ENCODE measurements around the gene SNX13. TPM values are rescaled to one million over a fixed set of nuclear protein-coding genes. Genes with fewer than 3 reads are reported as not detected.
"Not testable (repeated sequence)": the region's sequence is repeated elsewhere in the genome, so short reads cannot be mapped to it uniquely, and the experiment has no call there.

SNX13 gene
- total RNA-seq, 4 donors from 2014 or later: 45.7 to 78.8 (median 67.3) TPM

DNA sequence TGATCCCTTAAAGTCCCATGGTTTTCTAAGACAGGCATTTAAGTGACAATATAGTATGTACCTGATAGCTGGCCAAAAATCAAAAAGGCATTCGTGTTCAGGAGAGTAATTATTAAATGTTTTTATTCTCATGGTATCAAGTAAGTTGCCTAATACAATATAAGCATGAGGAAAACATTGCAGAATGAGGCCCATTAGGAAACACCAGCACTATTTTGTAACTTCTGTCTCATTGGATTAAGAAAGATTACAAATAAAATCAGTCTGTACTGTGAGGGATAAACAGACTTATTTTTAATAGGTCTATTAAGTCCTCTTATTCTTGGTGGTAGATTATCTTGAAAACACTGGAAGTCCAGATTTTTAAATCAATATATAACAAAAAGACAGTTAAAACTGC, 110.1 kb downstream of the SNX13 start:
- DNase-seq (ENCODE audit: low spot score in 2 of 2): no peak
- intact Hi-C loops (cut with DNase I; ENCODE audit: low total_unique reads): no loop called here
- TF ChIP-seq POLR2A (IDR thresholded peaks at IDR 0.05): no peak
- TF ChIP-seq, protein P1, sequence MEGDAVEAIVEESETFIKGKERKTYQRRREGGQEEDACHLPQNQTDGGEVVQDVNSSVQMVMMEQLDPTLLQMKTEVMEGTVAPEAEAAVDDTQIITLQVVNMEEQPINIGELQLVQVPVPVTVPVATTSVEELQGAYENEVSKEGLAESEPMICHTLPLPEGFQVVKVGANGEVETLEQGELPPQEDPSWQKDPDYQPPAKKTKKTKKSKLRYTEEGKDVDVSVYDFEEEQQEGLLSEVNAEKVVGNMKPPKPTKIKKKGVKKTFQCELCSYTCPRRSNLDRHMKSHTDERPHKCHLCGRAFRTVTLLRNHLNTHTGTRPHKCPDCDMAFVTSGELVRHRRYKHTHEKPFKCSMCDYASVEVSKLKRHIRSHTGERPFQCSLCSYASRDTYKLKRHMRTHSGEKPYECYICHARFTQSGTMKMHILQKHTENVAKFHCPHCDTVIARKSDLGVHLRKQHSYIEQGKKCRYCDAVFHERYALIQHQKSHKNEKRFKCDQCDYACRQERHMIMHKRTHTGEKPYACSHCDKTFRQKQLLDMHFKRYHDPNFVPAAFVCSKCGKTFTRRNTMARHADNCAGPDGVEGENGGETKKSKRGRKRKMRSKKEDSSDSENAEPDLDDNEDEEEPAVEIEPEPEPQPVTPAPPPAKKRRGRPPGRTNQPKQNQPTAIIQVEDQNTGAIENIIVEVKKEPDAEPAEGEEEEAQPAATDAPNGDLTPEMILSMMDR (IDR thresholded peaks at IDR 0.05): no peak
- 76 to 77% methylated on average over 1 of the region's 1 CpG for WGBS, 2 donors
- H3K4me3 ChIP-seq (ENCODE audit: low read depth, poor library complexity, severe bottlenecking): no peak overlapping the region

DNA sequence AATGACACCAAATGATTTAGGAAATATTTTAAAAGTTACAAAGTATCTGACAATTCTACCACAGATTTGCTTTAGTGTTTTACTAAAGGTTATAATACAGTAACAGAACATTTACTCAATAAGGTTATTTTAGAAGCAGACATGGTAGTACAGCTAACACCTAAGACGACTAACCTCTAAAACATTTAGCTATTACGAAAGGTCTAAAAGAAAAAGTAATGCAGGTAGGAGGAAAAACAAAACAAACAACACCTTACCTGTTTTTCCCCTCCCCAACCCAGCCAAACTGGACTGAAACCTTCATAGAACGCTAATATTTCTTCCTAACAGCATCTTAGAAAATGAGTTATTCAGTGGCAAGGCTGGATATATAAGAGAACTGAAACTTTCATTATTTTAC, 111.3 kb downstream of the SNX13 start:
- no peak for DNase-seq (ENCODE audit: low spot score in 2 of 2)
- intact Hi-C loops (cut with DNase I; ENCODE audit: low total_unique reads): no loop called here
- 91 to 93% methylated on average over 3 of the region's 3 CpGs for WGBS, 2 donors
- TF ChIP-seq, protein P1 (IDR thresholded peaks at IDR 0.05): no peak
- no peak for TF ChIP-seq POLR2A (IDR thresholded peaks at IDR 0.05)
- H3K4me3 ChIP-seq (ENCODE audit: low read depth, poor library complexity, severe bottlenecking): no peak overlapping the region

DNA sequence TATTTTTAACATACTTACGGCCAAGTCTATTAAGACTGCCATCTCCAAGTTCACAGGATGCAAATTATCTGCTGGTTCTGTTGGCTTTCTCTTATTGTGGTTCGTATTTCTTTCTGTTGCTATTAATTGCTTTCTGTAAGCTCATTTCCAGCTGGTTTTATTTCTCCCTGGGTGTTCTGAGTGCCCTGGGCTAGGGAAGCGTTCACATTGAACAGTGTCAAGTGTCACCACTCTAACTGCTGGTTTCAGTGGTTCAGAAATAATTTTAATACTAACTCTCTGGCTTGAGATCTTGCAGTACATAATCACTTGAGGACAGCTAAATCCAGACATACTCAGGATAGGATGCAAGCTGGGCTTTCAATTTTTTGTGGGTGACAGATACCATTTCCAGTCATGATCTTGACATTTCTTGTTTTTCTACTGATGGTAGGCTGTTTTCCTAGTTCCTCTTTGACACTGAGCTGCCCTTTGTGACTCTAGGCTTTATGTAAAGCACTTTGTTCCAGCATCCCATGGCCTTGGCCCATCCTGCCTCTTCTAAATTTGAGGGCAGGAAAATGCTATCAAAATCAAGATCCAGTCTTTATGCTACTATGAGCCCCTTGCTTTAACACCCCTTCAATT, 117.6 kb downstream of the SNX13 start:
- H3K4me3 ChIP-seq (ENCODE audit: low read depth, poor library complexity, severe bottlenecking): no peak overlapping the region
- 76 to 86% methylated on average over 3 of the region's 3 CpGs for WGBS, 2 donors
- intact Hi-C loops (cut with DNase I; ENCODE audit: low total_unique reads): no loop called here
- DNase-seq (ENCODE audit: low spot score in 2 of 2): no peak
- TF ChIP-seq, protein P1 (IDR thresholded peaks at IDR 0.05): no peak
- TF ChIP-seq POLR2A (IDR thresholded peaks at IDR 0.05): no peak

DNA sequence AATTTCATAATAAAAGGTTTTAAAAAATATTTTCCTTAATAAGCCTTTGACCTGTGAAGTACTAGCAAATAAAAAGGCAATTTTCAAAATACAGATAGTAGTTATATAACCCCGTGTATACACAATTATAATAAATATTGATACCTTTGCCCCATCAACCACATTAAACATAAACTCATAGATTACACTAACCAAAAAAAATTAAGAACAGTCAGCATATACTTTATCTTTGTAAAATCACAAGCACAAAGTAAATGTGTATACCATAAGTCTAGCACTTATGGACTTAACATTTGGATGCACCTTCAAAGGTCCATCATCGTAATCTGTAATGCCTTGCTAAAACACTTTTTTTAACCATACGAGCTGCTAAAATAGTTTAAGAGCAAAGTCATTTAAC, 123.4 kb downstream of the SNX13 start:
- intact Hi-C loops (cut with DNase I; ENCODE audit: low total_unique reads): no loop called here
- no peak overlapping the region for H3K4me3 ChIP-seq (ENCODE audit: low read depth, poor library complexity, severe bottlenecking)
- 87 to 92% methylated on average over 3 of the region's 3 CpGs for WGBS, 2 donors
- TF ChIP-seq, protein P1 (IDR thresholded peaks at IDR 0.05): no peak
- no peak for TF ChIP-seq POLR2A (IDR thresholded peaks at IDR 0.05)
- no peak for DNase-seq (ENCODE audit: low spot score in 2 of 2)

DNA sequence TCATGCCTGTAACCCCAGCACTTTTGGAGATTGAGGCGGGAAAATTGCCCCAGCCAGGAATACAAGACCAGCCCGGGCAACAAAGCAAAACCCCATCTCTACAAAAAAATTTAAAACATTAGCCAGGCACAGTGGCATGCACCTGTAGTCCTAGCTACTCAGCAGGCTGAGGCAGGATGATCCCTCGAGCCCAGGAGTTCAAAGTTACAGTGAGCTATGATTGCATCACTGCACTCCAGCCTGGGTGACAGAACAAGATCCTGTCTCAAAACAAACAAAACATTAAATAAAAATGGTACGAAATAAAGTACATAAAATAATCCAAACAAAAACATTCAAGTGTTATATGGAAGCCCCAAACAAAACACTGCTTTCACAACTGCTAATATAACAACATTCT, 125.0 kb downstream of the SNX13 start:
- WGBS, 2 donors: 75 to 83% methylated on average over 4 of the region's 4 CpGs
- no peak for TF ChIP-seq POLR2A (IDR thresholded peaks at IDR 0.05)
- H3K4me3 ChIP-seq (ENCODE audit: low read depth, poor library complexity, severe bottlenecking): no peak overlapping the region
- no peak for DNase-seq (ENCODE audit: low spot score in 2 of 2)
- intact Hi-C loops (cut with DNase I; ENCODE audit: low total_unique reads): no loop called here

DNA sequence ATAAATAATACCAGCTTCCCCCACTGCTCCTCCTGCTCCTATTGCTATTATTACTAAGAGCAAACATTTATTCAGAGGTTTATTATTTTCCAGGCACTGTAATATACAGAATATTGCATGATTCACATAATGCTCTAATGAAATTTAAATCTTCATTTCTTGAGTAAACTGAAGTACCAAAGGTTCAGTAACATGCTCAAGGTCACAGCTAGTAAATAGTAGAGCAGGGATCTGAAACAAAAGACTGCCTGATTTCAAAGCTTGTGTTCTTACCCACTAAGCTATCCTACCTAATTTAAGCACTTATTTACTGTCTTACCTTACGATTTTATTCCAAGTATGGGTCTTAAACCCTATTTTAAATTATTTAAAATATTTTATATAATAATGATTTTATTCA, 126.2 kb downstream of the SNX13 start:
- DNase-seq (ENCODE audit: low spot score in 2 of 2): no peak
- TF ChIP-seq, protein P1 (IDR thresholded peaks at IDR 0.05): no peak
- TF ChIP-seq POLR2A (IDR thresholded peaks at IDR 0.05): no peak
- intact Hi-C loops (cut with DNase I; ENCODE audit: low total_unique reads): no loop called here
- WGBS, 2 donors: 93 to 98% methylated on average over 1 of the region's 1 CpG
- no peak overlapping the region for H3K4me3 ChIP-seq (ENCODE audit: low read depth, poor library complexity, severe bottlenecking)

DNA sequence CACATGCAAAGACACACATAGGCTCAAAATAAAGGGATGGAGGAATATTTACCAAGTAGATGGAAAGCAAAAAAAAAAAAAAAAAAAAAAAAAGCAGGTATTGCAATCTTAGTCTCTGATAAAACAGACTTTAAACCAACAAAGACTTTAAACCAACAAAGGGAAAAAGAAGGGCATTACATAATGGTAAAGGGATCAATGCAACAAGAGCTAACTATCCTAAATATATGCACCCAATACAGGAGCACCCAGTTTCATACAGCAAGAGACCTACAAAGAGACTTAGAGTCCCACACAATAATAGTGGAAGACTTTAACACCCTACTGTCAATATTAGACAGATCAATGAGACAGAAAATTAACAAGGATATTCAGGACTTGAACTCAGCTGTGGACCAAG, 131.1 kb downstream of the SNX13 start:
- intact Hi-C loops (cut with DNase I; ENCODE audit: low total_unique reads); DNase-seq (ENCODE audit: low spot score in 2 of 2); H3K4me3 ChIP-seq (ENCODE audit: low read depth, poor library complexity, severe bottlenecking): not testable (repeated sequence)

All from lower leg skin (tissue), 4 donors.